Keratinocyte (primary cell): Measurements from ENCODE around the gene STUB1.

Experiments used
- CTCF ChIP-seq, 3 experiments: IDR thresholded peaks in 1 of 3; conservative IDR thresholded peaks in 1 of 3; optimal IDR thresholded peaks in 1 of 3; 2 replicates in 2 of 3; 3 replicates in 1 of 3; pipeline versions ENCODE3 to v1.5.1; 2011; ENCODE audit warnings: low read length in 3 of 3, mild to moderate bottlenecking in 3 of 3, moderate library complexity in 2 of 3, control low read depth in 1 of 3, inconsistent platforms in 1 of 3; ENCODE audit not compliant: insufficient read depth in 2 of 3; ENCODE audit errors: extremely low read depth in 1 of 3
- EZH2 ChIP-seq: IDR thresholded peaks from one replicate; pipeline ENCODE4 v1.6.1; 2012; ENCODE audit warnings: inconsistent platforms, mild to moderate bottlenecking, low read length, moderate library complexity

GRCh38 chr16:675884-676564 is 4.2 kb upstream of the STUB1 start:
- TF ChIP-seq CTCF (optimal IDR thresholded peaks at IDR 0.05 in 1 of 3, IDR thresholded peaks at IDR 0.05 in 1 of 3, conservative IDR thresholded peaks at IDR 0.05 in 1 of 3; ENCODE audit: extremely low read depth in 1 of 3, insufficient read depth in 2 of 3, low read length in 3 of 3) (no peak), EZH2 (no peak)
